Measurements from ENCODE around the gene GPR32.
"Not testable (repeated sequence)": the region's sequence is repeated elsewhere in the genome, so short reads cannot be mapped to it uniquely, and the experiment has no call there.

Gene GPR32

DNA sequence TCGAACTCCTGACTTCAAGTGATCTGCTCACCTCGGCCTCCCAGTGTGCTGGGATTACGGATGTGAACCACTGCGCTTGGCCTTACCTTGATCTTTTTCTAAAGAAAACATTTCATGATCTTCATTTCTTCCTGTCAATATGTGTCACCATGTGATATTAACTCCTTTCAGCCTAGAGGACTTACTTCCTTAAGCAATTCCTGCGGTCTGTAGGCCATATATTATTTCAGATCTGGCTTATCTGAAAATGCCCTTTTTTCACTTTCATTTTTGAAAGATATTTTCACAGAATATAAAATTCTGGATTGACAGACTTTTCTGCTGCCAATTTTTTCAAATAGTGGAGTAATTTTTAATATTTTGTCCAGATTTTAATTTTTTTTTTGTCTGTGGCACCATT, 2.0 kb upstream of the GPR32 start:
- TF ChIP-seq, protein P1, sequence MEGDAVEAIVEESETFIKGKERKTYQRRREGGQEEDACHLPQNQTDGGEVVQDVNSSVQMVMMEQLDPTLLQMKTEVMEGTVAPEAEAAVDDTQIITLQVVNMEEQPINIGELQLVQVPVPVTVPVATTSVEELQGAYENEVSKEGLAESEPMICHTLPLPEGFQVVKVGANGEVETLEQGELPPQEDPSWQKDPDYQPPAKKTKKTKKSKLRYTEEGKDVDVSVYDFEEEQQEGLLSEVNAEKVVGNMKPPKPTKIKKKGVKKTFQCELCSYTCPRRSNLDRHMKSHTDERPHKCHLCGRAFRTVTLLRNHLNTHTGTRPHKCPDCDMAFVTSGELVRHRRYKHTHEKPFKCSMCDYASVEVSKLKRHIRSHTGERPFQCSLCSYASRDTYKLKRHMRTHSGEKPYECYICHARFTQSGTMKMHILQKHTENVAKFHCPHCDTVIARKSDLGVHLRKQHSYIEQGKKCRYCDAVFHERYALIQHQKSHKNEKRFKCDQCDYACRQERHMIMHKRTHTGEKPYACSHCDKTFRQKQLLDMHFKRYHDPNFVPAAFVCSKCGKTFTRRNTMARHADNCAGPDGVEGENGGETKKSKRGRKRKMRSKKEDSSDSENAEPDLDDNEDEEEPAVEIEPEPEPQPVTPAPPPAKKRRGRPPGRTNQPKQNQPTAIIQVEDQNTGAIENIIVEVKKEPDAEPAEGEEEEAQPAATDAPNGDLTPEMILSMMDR (conservative IDR thresholded peaks at IDR 0.05; ENCODE audit: control insufficient read depth, insufficient read depth, low read depth, low read length), result no peak
- no peak overlapping the region for H3K4me3 ChIP-seq (ENCODE audit: control insufficient read depth, low read depth, low read length)
- DNase-seq (ENCODE audit: low read depth), result no peak

- DNase-seq (ENCODE audit: low read depth), result no peak
- TF ChIP-seq, protein P1 (conservative IDR thresholded peaks at IDR 0.05; ENCODE audit: control insufficient read depth, insufficient read depth, low read depth, low read length), result no peak
- H3K4me3 ChIP-seq (ENCODE audit: control insufficient read depth, low read depth, low read length), result no peak overlapping the region
Measured at GRCh38 chr19:50770888-50771287, 624 bp downstream of the GPR32 start.

GRCh38 chr19:50772476-50772875, 2.2 kb downstream of the GPR32 start:
- TF ChIP-seq, protein P1 (conservative IDR thresholded peaks at IDR 0.05; ENCODE audit: control insufficient read depth, insufficient read depth, low read depth, low read length), result no peak
- DNase-seq (ENCODE audit: low read depth), result peak; percentile 39
- no peak overlapping the region for H3K4me3 ChIP-seq (ENCODE audit: control insufficient read depth, low read depth, low read length)

- H3K4me3 ChIP-seq (ENCODE audit: control insufficient read depth, low read depth, low read length); DNase-seq (ENCODE audit: low read depth): not testable (repeated sequence)
Measured at GRCh38 chr19:50772912-50773311, 2.6 kb downstream of the GPR32 start.

- not testable (repeated sequence) for DNase-seq (ENCODE audit: low read depth); H3K4me3 ChIP-seq (ENCODE audit: control insufficient read depth, low read depth, low read length)
Measured at GRCh38 chr19:50773454-50773853, 3.2 kb downstream of the GPR32 start.

DNA sequence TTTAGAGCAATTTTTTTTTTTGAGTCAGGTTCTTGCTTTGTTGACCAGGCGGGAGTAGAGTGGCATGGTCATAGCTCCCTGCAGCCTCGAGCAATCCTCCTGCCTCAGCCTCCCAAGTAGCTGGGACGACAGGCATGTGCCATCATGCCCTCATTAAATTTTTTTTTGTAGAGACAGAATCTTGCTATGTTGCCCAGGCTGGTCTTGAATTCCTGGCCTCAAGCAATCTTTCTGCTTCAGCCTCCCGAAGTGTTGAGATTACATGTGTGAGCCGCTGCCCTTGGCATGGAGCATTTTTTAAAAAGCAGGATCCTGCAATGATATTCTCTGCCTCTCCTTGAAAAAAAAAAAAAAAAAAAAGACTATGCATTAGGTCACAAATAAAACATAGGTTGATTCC, 5.9 kb downstream of the GPR32 start:
- TF ChIP-seq, protein P1 (conservative IDR thresholded peaks at IDR 0.05; ENCODE audit: control insufficient read depth, insufficient read depth, low read depth, low read length), result no peak
- H3K4me3 ChIP-seq (ENCODE audit: control insufficient read depth, low read depth, low read length), result no peak overlapping the region
- no peak for DNase-seq (ENCODE audit: low read depth)

- DNase-seq (ENCODE audit: low read depth), result no peak
- H3K4me3 ChIP-seq (ENCODE audit: control insufficient read depth, low read depth, low read length), result no peak overlapping the region
- TF ChIP-seq, protein P1 (conservative IDR thresholded peaks at IDR 0.05; ENCODE audit: control insufficient read depth, insufficient read depth, low read depth, low read length), result no peak
Measured at GRCh38 chr19:50777261-50777660, 7.0 kb downstream of the GPR32 start.

DNA sequence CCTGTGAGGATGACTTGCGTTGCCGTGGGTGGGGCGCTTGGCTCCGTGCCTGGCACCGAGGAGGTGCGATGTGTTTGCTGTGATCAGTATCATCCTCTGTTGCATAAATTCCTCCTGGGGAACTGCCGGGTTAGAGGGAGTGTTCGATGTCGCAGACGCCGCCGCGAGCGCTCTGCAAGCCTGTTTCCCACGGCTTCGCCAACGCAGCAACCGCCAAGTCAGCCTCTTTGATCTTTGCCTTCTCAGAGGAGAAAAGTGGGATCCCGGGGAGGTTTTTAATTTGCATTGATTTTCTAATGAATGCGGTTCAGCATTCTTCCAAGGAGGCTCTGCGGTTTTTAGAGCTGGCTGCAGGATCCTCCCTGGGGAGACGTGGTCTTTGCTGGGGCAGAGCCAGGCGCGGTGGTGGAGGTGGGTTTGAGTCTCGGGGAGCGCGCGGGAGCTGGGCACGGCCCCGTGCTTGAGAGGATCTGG, 7.6 kb downstream of the GPR32 start:
- H3K4me3 ChIP-seq (ENCODE audit: control insufficient read depth, low read depth, low read length), result no peak overlapping the region
- peak; percentile 36 for DNase-seq (ENCODE audit: low read depth)
- TF ChIP-seq, protein P1 (conservative IDR thresholded peaks at IDR 0.05; ENCODE audit: control insufficient read depth, insufficient read depth, low read depth, low read length), result no peak

Data from fibroblast of mammary gland (primary cell).